Measurements from ENCODE around the gene UCHL5. TPM values are rescaled to one million over a fixed set of nuclear protein-coding genes. Genes with fewer than 3 reads are reported as not detected.

UCHL5 gene
- total and polyA plus RNA-seq, 4 donors, result 14.5 to 29.7 (median 21.6) TPM

DNA sequence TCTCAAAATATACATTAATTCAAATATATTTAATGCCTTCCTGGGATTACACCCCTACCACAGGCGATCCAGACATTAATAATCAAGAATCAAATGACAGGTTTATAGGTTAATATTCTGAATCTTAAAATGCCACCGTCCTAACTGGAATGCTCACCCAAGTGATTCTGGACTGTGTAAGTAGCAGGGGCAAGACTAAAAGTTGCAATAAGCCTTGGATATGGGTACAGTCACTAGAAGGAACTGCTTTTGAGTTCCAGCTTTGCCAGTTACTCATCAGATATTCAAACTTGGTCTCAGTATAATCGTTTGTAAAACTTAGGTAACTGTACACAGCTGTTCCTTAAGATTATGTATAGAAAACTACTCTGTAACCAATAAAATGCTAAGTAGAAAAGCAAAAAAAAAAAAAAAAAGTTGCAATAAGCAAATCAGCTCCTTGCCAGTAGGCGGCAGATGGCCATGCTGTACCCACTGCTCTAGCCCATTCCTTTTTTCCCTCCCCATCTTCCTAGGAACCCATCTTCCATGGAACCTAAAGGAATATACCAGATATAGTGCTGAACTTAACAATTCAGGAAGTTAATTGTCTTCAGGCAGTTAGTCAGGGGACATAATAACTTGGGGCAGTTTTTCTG lies 10.7 kb upstream of the UCHL5 start (continued):
- TF ChIP-seq, protein P1, sequence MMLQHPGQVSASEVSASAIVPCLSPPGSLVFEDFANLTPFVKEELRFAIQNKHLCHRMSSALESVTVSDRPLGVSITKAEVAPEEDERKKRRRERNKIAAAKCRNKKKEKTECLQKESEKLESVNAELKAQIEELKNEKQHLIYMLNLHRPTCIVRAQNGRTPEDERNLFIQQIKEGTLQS (IDR thresholded peaks at IDR 0.05), result no peak
- TF ChIP-seq NR2F2 (IDR thresholded peaks at IDR 0.05), result no peak
- TF ChIP-seq YY1 (IDR thresholded peaks at IDR 0.05), result no peak

DNA sequence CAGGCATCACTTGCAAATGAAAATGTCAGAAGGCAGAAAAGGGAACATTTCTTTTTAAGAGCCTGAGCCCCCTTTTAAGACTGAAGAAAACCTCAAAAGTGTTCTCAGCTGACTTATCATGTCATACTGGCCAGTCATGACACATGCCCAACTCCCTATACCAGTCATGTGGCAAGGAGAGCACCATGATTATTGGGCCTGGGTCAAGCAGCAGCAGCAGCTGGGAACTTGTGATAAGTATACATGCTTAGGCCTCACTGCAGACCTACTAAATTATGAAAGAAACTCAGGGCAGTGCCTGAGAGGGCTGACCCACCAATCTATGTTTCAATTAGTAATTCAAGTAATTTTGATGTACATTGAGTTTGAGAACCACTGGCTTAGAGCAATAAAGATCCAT lies 8.9 kb upstream of the UCHL5 start:
- peak; percentile 47 for DNase-seq (ENCODE audit: low spot score)
- H3K9ac ChIP-seq (ENCODE audit: low read depth in 1 of 2, low read length in 2 of 2), result no peak overlapping the region
- H3K4me3 ChIP-seq (ENCODE audit: low read depth in 1 of 3, low read length in 3 of 3), result no peak overlapping the region
- no peaks in the 10 kb centered on the region for H3K27me3 ChIP-seq (ENCODE audit: control insufficient read depth in 4 of 4, insufficient read depth in 4 of 4, low read length in 3 of 4)
- H3K27ac ChIP-seq (ENCODE audit: low read depth in 1 of 2, low read length in 2 of 2), result no peak overlapping the region
- peaks cover 0 to 6% (median 0%) of the 10 kb centered on the region in 4 donors for H3K36me3 ChIP-seq (ENCODE audit: control insufficient read depth in 4 of 4, insufficient read depth in 3 of 4, low read depth in 1 of 4, low read length in 3 of 4)
- H3K4me1 ChIP-seq (ENCODE audit: control insufficient read depth in 4 of 4, insufficient read depth in 4 of 4, low read length in 3 of 4), result peaks cover 0 to 1% (median 0%) of the 10 kb centered on the region in 4 donors
- no peaks in the 10 kb centered on the region for H3K9me3 ChIP-seq (ENCODE audit: control insufficient read depth in 4 of 4, low read length in 3 of 4)
- TF ChIP-seq, protein P2, sequence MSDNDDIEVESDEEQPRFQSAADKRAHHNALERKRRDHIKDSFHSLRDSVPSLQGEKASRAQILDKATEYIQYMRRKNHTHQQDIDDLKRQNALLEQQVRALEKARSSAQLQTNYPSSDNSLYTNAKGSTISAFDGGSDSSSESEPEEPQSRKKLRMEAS (IDR thresholded peaks at IDR 0.05), result no peak
- TF ChIP-seq RAD21 (IDR thresholded peaks at IDR 0.05) (no peak), TAF1 (conservative IDR thresholded peaks at IDR 0.05) (no peak), NR2F2 (IDR thresholded peaks at IDR 0.05) (no peak), HNF4G (IDR thresholded peaks at IDR 0.05) (no peak), FOXA1 (IDR thresholded peaks at IDR 0.05) (no peak), EGR1 (IDR thresholded peaks at IDR 0.05; ENCODE audit: low read depth in 2 of 2) (no peak)

DNA sequence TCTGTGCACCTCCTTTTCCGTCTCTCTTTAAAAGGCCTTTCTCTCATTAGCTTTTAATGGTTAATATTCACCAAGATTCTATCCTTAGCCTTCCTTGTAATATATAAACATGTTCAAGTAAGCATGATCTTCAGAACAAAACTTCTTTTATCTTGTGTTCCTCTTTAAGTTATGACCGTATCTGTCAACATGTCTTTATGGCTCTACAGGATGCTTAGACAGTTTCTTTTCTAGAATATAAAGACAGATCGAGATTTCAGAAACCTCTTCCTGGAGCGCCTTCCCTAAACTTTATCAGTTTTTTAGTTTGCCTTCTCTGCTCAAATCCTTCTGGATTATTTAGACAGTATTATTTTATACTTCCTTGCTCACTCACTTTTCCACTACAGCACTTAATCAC lies 7.4 kb upstream of the UCHL5 start:
- peaks cover 0 to 6% (median 0%) of the 10 kb centered on the region in 4 donors for H3K36me3 ChIP-seq (ENCODE audit: control insufficient read depth in 4 of 4, insufficient read depth in 3 of 4, low read depth in 1 of 4, low read length in 3 of 4)
- H3K27ac ChIP-seq (ENCODE audit: low read depth in 1 of 2, low read length in 2 of 2), result no peak overlapping the region
- no peak for DNase-seq (ENCODE audit: low spot score)
- 81% methylated on average over 4 of the region's 4 CpGs for WGBS
- no peak overlapping the region for H3K9ac ChIP-seq (ENCODE audit: low read depth in 1 of 2, low read length in 2 of 2)
- TF ChIP-seq FOXA1 (IDR thresholded peaks at IDR 0.05), result no peak
- no peak for TF ChIP-seq GABPA (IDR thresholded peaks at IDR 0.05 in 1 of 2, conservative IDR thresholded peaks at IDR 0.05 in 1 of 2)
- no peak for TF ChIP-seq HNF4A (conservative IDR thresholded peaks at IDR 0.05)
- TF ChIP-seq HNF4G (IDR thresholded peaks at IDR 0.05), result no peak
- no peak for TF ChIP-seq RXRA (IDR thresholded peaks at IDR 0.05)
- TF ChIP-seq JUND (IDR thresholded peaks at IDR 0.05), result no peak
- TF ChIP-seq NR2F2 (IDR thresholded peaks at IDR 0.05), result no peak
- no peak for TF ChIP-seq TAF1 (conservative IDR thresholded peaks at IDR 0.05)
- TF ChIP-seq YY1 (IDR thresholded peaks at IDR 0.05), result no peak
- TF ChIP-seq, protein P1 (IDR thresholded peaks at IDR 0.05), result no peak
- no peak for TF ChIP-seq EGR1 (IDR thresholded peaks at IDR 0.05; ENCODE audit: low read depth in 2 of 2)
- TF ChIP-seq, protein P3, sequence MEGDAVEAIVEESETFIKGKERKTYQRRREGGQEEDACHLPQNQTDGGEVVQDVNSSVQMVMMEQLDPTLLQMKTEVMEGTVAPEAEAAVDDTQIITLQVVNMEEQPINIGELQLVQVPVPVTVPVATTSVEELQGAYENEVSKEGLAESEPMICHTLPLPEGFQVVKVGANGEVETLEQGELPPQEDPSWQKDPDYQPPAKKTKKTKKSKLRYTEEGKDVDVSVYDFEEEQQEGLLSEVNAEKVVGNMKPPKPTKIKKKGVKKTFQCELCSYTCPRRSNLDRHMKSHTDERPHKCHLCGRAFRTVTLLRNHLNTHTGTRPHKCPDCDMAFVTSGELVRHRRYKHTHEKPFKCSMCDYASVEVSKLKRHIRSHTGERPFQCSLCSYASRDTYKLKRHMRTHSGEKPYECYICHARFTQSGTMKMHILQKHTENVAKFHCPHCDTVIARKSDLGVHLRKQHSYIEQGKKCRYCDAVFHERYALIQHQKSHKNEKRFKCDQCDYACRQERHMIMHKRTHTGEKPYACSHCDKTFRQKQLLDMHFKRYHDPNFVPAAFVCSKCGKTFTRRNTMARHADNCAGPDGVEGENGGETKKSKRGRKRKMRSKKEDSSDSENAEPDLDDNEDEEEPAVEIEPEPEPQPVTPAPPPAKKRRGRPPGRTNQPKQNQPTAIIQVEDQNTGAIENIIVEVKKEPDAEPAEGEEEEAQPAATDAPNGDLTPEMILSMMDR (IDR thresholded peaks at IDR 0.05; ENCODE audit: low read depth, low read length, missing input control), result no peak
- TF ChIP-seq, protein P4, sequence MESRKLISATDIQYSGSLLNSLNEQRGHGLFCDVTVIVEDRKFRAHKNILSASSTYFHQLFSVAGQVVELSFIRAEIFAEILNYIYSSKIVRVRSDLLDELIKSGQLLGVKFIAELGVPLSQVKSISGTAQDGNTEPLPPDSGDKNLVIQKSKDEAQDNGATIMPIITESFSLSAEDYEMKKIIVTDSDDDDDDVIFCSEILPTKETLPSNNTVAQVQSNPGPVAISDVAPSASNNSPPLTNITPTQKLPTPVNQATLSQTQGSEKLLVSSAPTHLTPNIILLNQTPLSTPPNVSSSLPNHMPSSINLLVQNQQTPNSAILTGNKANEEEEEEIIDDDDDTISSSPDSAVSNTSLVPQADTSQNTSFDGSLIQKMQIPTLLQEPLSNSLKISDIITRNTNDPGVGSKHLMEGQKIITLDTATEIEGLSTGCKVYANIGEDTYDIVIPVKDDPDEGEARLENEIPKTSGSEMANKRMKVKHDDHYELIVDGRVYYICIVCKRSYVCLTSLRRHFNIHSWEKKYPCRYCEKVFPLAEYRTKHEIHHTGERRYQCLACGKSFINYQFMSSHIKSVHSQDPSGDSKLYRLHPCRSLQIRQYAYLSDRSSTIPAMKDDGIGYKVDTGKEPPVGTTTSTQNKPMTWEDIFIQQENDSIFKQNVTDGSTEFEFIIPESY (IDR thresholded peaks at IDR 0.05), result no peak
- no peak for TF ChIP-seq FOXA2 (IDR thresholded peaks at IDR 0.05)
- TF ChIP-seq, protein P2 (IDR thresholded peaks at IDR 0.05), result no peak
- no peak overlapping the region for H3K4me3 ChIP-seq (ENCODE audit: low read depth in 1 of 3, low read length in 3 of 3)
- no peaks in the 10 kb centered on the region for H3K9me3 ChIP-seq (ENCODE audit: control insufficient read depth in 4 of 4, low read length in 3 of 4)
- no peaks in the 10 kb centered on the region for H3K27me3 ChIP-seq (ENCODE audit: control insufficient read depth in 4 of 4, insufficient read depth in 4 of 4, low read length in 3 of 4)
- H3K4me1 ChIP-seq (ENCODE audit: control insufficient read depth in 4 of 4, insufficient read depth in 4 of 4, low read length in 3 of 4), result peaks cover 0 to 1% (median 0%) of the 10 kb centered on the region in 4 donors
